Measurements from ENCODE around the gene RARS2. TPM values are rescaled to one million over a fixed set of nuclear protein-coding genes. Genes with fewer than 3 reads are reported as not detected.

The RARS2 gene
- total RNA-seq, 6 donors from 2014 or later, result 21.9 to 32.5 (median 23.7) TPM

GRCh38 chr6:87633851-87634250, 44.1 kb upstream of the RARS2 start:
- Histone ChIP-seq H3K9me3 (no peaks in the 10 kb centered on the region), H3K4me3 (no peak overlapping the region), H3K4me1 (peaks cover 0 to 13% (median 8%) of the 10 kb centered on the region in 4 donors), H3K27ac (no peak overlapping the region), H3K36me3 (peaks cover 0 to 21% (median 6%) of the 10 kb centered on the region in 4 donors), H3K27me3 (no peaks in the 10 kb centered on the region)
- DNase-seq, result no peak
- TF ChIP-seq EP300 (IDR thresholded peaks at IDR 0.05) (no peak), CTCF (IDR thresholded peaks at IDR 0.05) (no peak), POLR2AphosphoS5 (IDR thresholded peaks at IDR 0.05) (no peak), POLR2A (IDR thresholded peaks at IDR 0.05) (no peak)
- no peak for ATAC-seq (ENCODE audit: low FRiP score in 2 of 2)
- WGBS, 2 donors, result 74 to 80% methylated on average over 3 of the region's 3 CpGs

DNA sequence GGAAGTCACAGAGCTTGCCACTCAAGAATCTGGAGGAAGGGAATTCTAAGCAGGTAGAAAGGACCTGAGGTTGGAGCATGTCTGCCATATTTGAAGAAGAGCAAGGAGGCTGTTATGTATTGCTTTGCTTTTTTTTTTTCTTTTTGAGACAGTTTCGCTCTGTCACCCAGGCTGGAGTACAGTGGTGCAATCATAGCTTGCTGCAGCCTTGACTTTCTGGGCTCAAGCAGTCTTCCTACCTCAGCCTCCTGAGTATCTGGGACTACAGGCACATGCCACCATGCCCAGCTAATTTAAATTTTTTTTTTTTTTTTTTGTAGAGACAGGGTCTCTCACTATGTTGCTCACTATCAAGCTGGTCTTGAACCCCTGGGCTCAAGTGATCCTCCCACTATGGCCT, 41.0 kb upstream of the RARS2 start:
- Histone ChIP-seq H3K9me3 (no peaks in the 10 kb centered on the region), H3K4me3 (no peak overlapping the region), H3K4me1 (peaks cover 0 to 14% (median 9%) of the 10 kb centered on the region in 4 donors), H3K27ac (no peak overlapping the region), H3K36me3 (peaks cover 0 to 6% (median 0%) of the 10 kb centered on the region in 4 donors), H3K27me3 (no peaks in the 10 kb centered on the region)
- ATAC-seq (ENCODE audit: low FRiP score in 2 of 2) (no peak), DNase-seq (no peak)
- TF ChIP-seq CTCF (IDR thresholded peaks at IDR 0.05), result no peak
- TF ChIP-seq POLR2AphosphoS5 (IDR thresholded peaks at IDR 0.05), result no peak
- no peak for TF ChIP-seq EP300 (IDR thresholded peaks at IDR 0.05)
- TF ChIP-seq POLR2A (IDR thresholded peaks at IDR 0.05), result no peak
- WGBS, 2 donors, result 100% methylated on average over 1 of the region's 1 CpG

DNA sequence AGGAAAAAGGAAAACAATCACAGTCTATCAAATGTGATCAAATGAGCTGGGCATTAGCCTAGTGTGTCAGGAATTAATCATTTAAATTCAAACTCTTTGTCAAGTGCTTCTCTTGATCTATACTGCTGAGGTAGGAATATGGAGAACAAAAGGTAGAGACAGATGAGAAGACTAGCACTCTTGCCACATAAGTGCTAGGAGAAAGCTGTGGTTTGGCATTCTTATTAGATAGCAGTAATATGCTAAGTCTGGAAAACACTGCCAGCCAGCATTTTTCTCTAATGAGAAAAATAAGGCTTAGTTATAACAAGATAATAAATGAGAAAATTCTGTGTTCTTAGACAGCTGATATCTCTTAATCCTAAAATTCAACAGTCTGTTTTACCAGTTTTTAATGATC, 39.1 kb upstream of the RARS2 start:
- Histone ChIP-seq H3K9me3 (no peaks in the 10 kb centered on the region), H3K4me3 (no peak overlapping the region), H3K27me3 (no peaks in the 10 kb centered on the region), H3K27ac (no peak overlapping the region), H3K4me1 (peaks cover 0 to 14% (median 9%) of the 10 kb centered on the region in 4 donors), H3K36me3 (no peaks in the 10 kb centered on the region)
- no peak for TF ChIP-seq POLR2AphosphoS5 (IDR thresholded peaks at IDR 0.05)
- no peak for TF ChIP-seq EP300 (IDR thresholded peaks at IDR 0.05)
- TF ChIP-seq CTCF (IDR thresholded peaks at IDR 0.05), result no peak
- TF ChIP-seq POLR2A (IDR thresholded peaks at IDR 0.05), result no peak
- no peak for DNase-seq
- no peak for ATAC-seq (ENCODE audit: low FRiP score in 2 of 2)

DNA sequence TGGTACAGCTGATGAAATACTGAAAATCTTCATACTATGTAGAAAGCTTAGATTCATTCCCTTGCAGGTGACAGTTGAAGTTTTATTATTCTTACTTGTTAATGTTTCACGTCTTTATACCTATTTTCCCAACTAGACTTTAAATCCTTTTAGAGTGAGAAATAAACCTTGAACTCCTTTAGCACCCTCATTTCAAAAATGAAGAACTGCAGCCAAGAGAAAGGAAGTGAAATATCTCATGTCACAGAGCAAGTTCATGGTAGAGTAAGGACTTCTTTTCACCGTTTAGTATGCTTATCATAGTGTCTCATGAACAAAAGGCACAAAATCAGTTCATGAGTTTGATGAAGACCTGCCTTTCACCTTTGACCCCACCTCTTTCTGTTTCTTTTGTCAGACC, 38.6 kb upstream of the RARS2 start:
- no peak for ATAC-seq (ENCODE audit: low FRiP score in 2 of 2)
- Histone ChIP-seq H3K27me3 (no peaks in the 10 kb centered on the region), H3K36me3 (no peaks in the 10 kb centered on the region), H3K4me3 (no peak overlapping the region), H3K27ac (no peak overlapping the region), H3K4me1 (peaks cover 0 to 14% (median 9%) of the 10 kb centered on the region in 4 donors), H3K9me3 (no peaks in the 10 kb centered on the region)
- 72 to 73% methylated on average over 2 of the region's 2 CpGs for WGBS, 2 donors
- no peak for DNase-seq
- no peak for TF ChIP-seq CTCF (IDR thresholded peaks at IDR 0.05)
- no peak for TF ChIP-seq POLR2A (IDR thresholded peaks at IDR 0.05)
- TF ChIP-seq POLR2AphosphoS5 (IDR thresholded peaks at IDR 0.05), result no peak
- no peak for TF ChIP-seq EP300 (IDR thresholded peaks at IDR 0.05)

DNA sequence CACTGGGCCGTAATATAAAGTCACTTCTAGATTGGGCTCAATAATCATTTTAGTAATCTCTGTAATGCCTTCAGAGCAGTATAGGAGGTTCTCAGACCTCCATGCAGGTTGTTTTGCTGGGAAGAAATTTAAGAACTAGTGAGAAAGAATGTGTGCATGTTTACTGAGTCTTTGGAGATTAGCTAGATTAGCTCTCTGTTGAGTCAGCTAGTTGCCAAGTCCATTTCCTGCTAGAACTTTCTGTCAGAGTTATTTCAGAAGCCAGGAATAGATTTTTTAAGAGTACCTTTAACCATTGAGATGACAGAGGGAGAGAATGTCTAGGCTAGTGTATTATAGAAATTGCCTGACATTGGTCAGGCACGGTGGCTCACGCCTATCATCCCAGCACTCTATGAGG, 33.5 kb upstream of the RARS2 start:
- no peak overlapping the region for H3K4me3 ChIP-seq
- peak overlapping the region in 1 of 4 donors; percentile 17 for H3K27ac ChIP-seq
- no peaks in the 10 kb centered on the region for H3K27me3 ChIP-seq
- peaks cover 0 to 8% (median 0%) of the 10 kb centered on the region in 4 donors for H3K36me3 ChIP-seq
- no peak for TF ChIP-seq POLR2A (IDR thresholded peaks at IDR 0.05)
- TF ChIP-seq EP300 (IDR thresholded peaks at IDR 0.05), result no peak
- TF ChIP-seq POLR2AphosphoS5 (IDR thresholded peaks at IDR 0.05), result no peak
- no peak for TF ChIP-seq CTCF (IDR thresholded peaks at IDR 0.05)
- WGBS, 2 donors, result 94 to 95% methylated on average over 3 of the region's 3 CpGs
- DNase-seq (no peak), ATAC-seq (ENCODE audit: low FRiP score in 2 of 2) (no peak)
- H3K9me3 ChIP-seq, result no peaks in the 10 kb centered on the region
- peaks cover 0 to 5% (median 0%) of the 10 kb centered on the region in 4 donors for H3K4me1 ChIP-seq

Data from upper lobe of left lung (tissue), 6 donors.